Thymus (tissue), 11 donors: ENCODE data around the gene NXPH1. TPM values are rescaled to one million over a fixed set of nuclear protein-coding genes. Genes with fewer than 3 reads are reported as not detected.

Source experiments
- DNase-seq, 9 donors: peaks; one replicate each; pipeline ENCODE4 v3.0.0-alpha.2; 2013; ENCODE audit warnings: low spot score in 9 of 9, low read depth in 6 of 9, missing footprints in 1 of 9
- H3K27ac ChIP-seq, 2 donors: one replicate each; pipeline ENCODE4 v1.5.1; 2013; ENCODE audit warnings: control low read depth in 1 of 2, low read depth in 1 of 2, low read length in 1 of 2, mild to moderate bottlenecking in 1 of 2, moderate library complexity in 1 of 2
- H3K27me3 ChIP-seq, 2 donors: one replicate each; pipeline ENCODE4 v1.5.1; 2013; ENCODE audit warnings: low read length in 1 of 2; ENCODE audit not compliant: control insufficient read depth in 2 of 2, insufficient read depth in 1 of 2
- H3K36me3 ChIP-seq, 2 donors: one replicate each; pipeline ENCODE4 v1.5.1; 2013; ENCODE audit warnings: low read length in 1 of 2, mild to moderate bottlenecking in 1 of 2, moderate library complexity in 1 of 2; ENCODE audit not compliant: control insufficient read depth in 2 of 2, insufficient read depth in 2 of 2
- H3K4me1 ChIP-seq, 2 donors: one replicate each; pipeline ENCODE4 v1.5.1; 2013; ENCODE audit warnings: low read length in 2 of 2; ENCODE audit not compliant: control insufficient read depth in 2 of 2, insufficient read depth in 2 of 2
- H3K4me3 ChIP-seq, 2 donors: one replicate each; pipeline ENCODE4 v1.5.1; 2013; ENCODE audit warnings: low read length in 2 of 2, control low read depth in 1 of 2, mild to moderate bottlenecking in 1 of 2
- H3K9me3 ChIP-seq, 2 donors: one replicate each; pipeline ENCODE4 v1.5.1; 2013; ENCODE audit warnings: low read length in 1 of 2, mild to moderate bottlenecking in 1 of 2; ENCODE audit not compliant: control insufficient read depth in 2 of 2, insufficient read depth in 1 of 2
- WGBS: extraction: QIAGEN DNeasy Blood & Tissue Kit; methylation state at CpG from one replicate; pipeline ENCODE4 v1.1.7; 2013; 5-methylcytosine and 5-hydroxymethylcytosine counted together
- polyA plus RNA-seq: library from polyadenylated mRNA; stranded (reverse); fragments of 200-250 nt; gene quantifications from one replicate; pipeline ENCODE4 v1.2.3, GENCODE V29; 2013
- total RNA-seq: library from RNA; stranded (reverse); fragments of 120-200 nt; gene quantifications from one replicate; pipeline ENCODE4 v1.2.4, GENCODE V29; 2013
- donor health status: healthy.

Gene NXPH1
- total and polyA plus RNA-seq, 2 donors, result 0.05 to 0.07 TPM

DNA sequence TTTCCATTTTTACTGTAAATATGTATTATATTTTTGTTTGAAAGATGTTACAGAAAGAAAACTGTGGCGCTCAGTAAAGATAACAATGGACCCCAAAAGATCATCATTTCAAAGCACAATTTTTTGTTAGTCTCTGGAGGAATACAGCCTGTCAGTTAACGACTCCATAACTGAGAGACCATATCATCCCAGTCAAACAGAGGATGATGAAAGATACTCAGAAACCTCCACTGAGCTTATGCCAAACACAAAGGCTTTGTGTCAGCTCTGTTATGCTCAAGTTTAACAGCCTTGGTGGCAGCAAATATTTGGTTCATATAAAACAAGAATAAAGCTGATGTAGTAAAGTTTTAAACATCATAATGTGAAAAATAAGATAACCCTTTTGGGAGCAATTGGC lies 345.1 kb downstream of the NXPH1 start:
- H3K27ac ChIP-seq, result no peak overlapping the region

DNA sequence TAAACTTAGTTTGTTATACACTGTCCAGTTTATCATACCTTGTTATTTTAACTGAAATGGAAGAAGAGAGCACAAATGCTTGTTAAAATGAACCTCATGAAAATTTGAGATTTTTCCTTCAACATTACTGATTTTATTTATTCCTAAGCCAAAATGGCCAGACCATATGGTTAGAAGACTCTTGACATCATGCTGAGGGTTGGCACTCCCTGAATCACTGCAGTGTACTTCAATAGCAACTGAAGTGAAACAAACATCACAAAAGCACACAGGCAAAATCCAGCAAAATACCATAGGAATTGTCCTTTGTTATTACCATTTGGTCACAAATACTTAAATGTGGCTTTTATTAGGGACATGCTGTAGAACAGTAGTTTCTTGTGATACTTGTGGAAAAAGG lies 347.8 kb downstream of the NXPH1 start:
- no peaks in the 10 kb centered on the region for H3K27me3 ChIP-seq
- H3K9me3 ChIP-seq, result no peaks in the 10 kb centered on the region

More for the DNA sequence above, 345.1 kb downstream of the NXPH1 start:
- no peaks in the 10 kb centered on the region for H3K4me1 ChIP-seq
- no peak overlapping the region for H3K4me3 ChIP-seq
- H3K36me3 ChIP-seq, result no peaks in the 10 kb centered on the region
- no peak for DNase-seq
- H3K27me3 ChIP-seq, result no peaks in the 10 kb centered on the region
- WGBS, result 92% methylated on average over 2 of the region's 2 CpGs
- no peaks in the 10 kb centered on the region for H3K9me3 ChIP-seq

GRCh38 chr7:8783229-8783628 lies 349.8 kb downstream of the NXPH1 start:
- Histone ChIP-seq H3K9me3 (no peaks in the 10 kb centered on the region), H3K4me3 (no peak overlapping the region), H3K4me1 (no peaks in the 10 kb centered on the region), H3K36me3 (no peaks in the 10 kb centered on the region), H3K27ac (no peak overlapping the region), H3K27me3 (no peaks in the 10 kb centered on the region)
- 15% methylated on average over 2 of the region's 2 CpGs for WGBS
- no peak for DNase-seq

More for the DNA sequence above, 347.8 kb downstream of the NXPH1 start:
- no peak overlapping the region for H3K4me3 ChIP-seq
- no peaks in the 10 kb centered on the region for H3K4me1 ChIP-seq
- H3K27ac ChIP-seq, result no peak overlapping the region
- DNase-seq, result no peak
- H3K36me3 ChIP-seq, result no peaks in the 10 kb centered on the region

- no peak for DNase-seq
- H3K36me3 ChIP-seq, result no peaks in the 10 kb centered on the region
- no peak overlapping the region for H3K27ac ChIP-seq
- H3K4me3 ChIP-seq, result no peak overlapping the region
- H3K27me3 ChIP-seq, result no peaks in the 10 kb centered on the region
- H3K9me3 ChIP-seq, result no peaks in the 10 kb centered on the region
- no peaks in the 10 kb centered on the region for H3K4me1 ChIP-seq
Observed at GRCh38 chr7:8785081-8785480, 351.7 kb downstream of the NXPH1 start.

DNA sequence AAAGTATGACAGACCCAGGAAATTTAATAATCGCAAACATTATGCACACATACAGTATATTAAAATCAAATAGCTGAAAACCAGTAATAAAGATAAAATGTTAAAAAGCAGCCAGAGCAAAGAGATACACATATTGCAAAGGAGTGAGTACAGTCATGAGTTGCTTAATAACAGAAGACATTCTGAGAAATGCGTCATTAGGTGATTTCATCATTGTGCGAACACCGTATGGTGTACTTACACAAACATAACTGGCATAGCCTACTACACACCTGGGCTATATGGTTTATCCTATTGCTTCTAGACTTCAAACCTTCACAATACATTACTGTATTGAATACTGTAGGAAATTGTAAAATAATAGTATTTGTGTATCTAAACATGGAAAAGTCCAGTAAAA lies 367.6 kb downstream of the NXPH1 start:
- 98% methylated on average over 4 of the region's 4 CpGs for WGBS
- H3K4me1 ChIP-seq, result no peaks in the 10 kb centered on the region
- no peaks in the 10 kb centered on the region for H3K9me3 ChIP-seq
- no peak for DNase-seq
- no peak overlapping the region for H3K27ac ChIP-seq
- H3K4me3 ChIP-seq, result no peak overlapping the region
- no peaks in the 10 kb centered on the region for H3K27me3 ChIP-seq
- H3K36me3 ChIP-seq, result no peaks in the 10 kb centered on the region

Other genes with a start within 250 kb of the NXPH1 start
- 6.3 TPM for gene ICA1, start 171.4 kb upstream of the NXPH1 start, total RNA-seq
- 18.5 TPM for gene ICA1, start 171.4 kb upstream of the NXPH1 start, polyA plus RNA-seq